ENCODE results near the gene ITPK1.

ITPK1 gene

GRCh38 chr14:93023802-93024434 is 91.8 kb downstream of the ITPK1 start:
- no peak for DNase-seq

GRCh38 chr14:93023039-93023438 is 92.7 kb downstream of the ITPK1 start:
- peak in 2 of 3 donors; percentile 34 to 39 for DNase-seq

GRCh38 chr14:93019970-93020369 is 95.8 kb downstream of the ITPK1 start:
- no peak for DNase-seq

GRCh38 chr14:93019367-93019843 is 96.3 kb downstream of the ITPK1 start:
- no peak for DNase-seq

DNA sequence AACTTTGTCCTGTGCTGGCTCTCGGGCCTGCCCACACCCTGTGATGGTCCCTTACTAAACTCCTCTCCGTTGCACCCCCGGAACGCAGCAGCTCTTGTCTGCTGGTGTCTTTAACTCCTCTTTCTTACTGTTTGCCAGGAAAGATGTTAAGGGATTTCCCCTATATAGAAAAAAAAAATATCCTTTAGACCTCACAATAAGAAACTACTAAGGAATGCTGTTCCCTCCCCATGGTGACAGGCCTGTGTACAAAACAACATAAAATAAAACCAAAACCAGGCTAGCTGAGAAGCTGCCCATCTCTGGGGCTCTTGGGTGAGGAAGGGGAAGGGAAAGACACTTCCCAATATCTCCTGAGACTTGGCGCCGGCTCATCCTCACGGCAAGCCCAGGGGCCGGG is 97.4 kb downstream of the ITPK1 start:
- DNase-seq: no peak

- no peak for DNase-seq
These were observed 97.8 kb downstream of the ITPK1 start for GRCh38 chr14:93017898-93018297.

DNA sequence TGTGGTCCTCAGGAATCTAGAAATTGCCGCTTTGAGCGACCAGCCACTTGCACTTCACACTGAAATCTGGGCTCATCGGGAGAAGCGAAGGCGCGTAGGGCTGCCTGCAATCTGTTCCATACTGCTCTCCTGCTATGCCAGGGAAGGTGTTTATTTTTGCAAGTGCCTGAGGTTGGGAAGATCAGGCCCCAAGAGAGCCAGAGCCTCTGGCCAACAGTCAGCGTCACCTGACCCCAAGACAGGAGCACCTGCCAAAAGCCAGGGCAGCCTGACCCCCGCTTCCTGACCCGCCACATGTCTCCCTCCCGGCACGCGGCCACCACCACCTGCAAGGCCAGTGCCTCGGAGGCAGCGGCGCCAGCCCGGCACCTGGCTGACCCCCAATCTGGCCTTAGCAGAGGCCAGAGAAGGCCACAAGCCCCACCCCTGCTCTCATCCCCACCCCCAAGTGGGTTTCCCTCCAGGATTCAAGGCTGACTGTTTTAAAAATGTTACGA is 98.4 kb downstream of the ITPK1 start:
- DNase-seq: no peak

DNA sequence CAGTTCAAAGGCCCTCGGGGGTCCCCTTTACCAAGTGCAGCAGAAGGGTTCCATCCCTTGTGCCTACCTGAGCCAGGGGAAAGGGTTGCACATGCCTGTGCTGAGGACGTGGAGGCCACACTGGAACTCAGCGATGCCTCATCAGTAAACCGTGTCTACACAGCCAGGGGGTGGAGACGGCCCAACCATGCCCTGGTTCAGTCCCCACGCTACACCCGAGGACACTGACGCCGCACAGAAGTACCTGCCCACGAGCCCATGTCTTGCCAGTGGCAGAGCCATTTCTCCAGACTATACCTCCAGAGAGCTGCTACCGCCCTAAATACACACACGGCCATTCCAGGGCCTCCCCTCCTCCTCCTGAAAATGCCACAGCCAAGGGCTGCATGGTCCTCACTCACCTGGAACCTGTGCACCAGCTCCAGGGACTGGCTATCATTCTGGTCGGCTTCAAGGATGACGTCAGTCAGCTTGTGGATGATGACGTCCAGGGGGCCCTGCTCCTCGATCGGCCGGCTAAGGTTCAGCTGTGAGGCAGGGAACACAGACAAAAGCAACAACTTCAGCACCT is 99.4 kb downstream of the ITPK1 start:
- DNase-seq: no peak

DNA sequence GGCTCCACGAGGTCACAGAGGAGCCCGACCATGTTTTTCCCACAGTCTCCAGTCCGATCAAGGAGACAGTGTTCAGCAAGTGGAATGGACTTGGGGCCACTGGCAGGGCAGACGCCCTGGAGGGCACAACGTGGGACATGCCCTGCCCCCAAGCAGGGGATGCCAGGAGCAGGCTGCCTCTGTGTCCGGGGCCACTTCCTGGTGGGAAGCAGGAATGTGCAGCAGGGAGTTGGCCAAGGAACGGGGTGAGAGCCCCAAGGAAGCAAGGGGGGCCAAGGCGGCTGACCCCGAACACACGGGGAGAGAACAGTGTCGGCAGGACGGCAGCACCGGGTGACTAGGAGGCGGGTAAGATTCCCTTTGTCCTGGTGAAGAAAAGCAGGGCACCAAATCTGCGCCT is 100.2 kb downstream of the ITPK1 start:
- DNase-seq: no peak

GRCh38 chr14:93015064-93015463 is 100.7 kb downstream of the ITPK1 start:
- no peak for DNase-seq

DNA sequence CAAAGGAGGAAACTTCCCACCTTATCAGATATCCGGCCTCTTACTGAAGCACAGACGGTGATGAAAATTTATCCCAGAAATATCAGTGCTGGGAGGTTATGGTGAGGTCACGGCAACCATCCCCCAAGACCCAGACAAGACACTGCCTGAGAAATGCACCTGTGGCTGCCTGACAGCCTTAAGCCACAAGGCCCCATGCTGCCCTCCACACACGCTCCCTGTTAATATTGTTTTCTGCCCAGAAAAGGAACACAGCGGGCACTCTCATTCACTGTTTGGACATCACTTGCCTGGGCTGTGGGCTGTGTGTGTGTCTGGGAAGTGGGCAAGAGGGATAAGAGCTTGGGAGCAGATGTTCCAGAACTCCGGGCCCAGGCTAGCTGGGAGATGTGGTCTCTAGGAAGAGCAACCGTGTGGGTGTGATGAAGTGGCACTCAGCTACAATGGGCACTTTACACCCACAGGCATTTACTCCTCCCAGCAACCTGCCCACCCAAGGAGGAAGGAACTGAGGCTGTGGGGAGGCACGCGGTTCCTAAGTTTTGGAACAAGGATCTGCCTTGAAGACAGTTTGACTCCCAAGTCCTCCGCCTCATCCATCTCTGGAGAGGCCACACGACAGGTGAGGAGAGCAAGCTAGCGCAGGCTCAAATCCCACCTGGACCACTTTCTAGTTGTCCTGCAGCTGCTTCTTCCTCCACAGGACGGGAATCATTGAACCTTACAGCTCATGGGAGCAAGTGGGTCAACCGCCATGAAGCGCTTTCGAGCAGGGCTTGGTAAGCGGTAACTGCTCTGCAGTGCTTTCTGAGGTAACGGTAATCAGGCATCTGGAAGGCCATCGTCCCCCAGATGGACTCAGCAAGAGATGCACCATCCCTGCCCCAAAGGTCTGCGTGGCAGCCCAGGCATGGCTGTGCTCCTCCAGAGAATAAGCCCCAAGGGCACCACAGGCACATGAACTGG is 101.4 kb downstream of the ITPK1 start:
- DNase-seq: peak in 1 of 3 donors; percentile 15

DNA sequence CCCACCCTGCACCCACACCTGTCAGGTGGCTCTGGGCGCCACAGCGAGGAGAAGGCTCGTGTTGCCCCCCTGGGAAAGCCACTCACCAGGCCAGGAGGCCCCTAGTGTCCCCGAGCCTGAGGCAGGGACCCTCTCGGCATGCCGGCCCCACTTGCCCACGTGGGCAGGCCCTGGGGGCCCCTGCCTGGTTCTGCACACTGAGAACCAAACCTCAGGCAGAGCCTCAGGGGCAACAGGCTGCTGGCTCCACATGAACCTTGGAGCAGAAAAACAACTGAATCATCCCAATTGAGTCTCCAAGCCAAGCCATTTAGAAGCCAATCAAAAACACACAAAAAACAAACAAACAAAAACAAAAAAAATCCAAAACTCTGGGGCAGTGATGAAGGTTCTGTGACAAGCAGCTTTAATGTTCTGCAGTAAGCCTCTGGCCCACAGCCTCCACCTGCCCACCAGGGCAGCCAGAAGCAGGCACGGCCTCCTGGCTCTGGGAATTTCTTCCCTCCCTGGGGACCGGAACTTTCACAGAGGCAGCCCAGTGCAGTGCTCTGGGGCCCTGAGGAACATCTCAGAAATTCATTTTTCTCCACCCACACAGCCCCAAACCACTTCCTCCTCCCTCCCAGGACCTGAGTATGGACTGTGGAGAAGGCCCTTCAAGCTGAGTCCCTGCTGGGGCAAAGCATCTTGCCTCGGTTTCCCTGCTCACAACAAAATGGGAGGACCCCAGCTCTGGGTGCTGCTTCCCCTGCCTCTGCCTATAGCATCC is 102.6 kb downstream of the ITPK1 start:
- peak; percentile 78 to 80 (median 80) for DNase-seq

GRCh38 chr14:93012506-93012905 is 103.2 kb downstream of the ITPK1 start:
- DNase-seq: no peak

- DNase-seq: no peak
These were observed 103.9 kb downstream of the ITPK1 start for GRCh38 chr14:93011650-93012325.

GRCh38 chr14:93011141-93011529 is 104.6 kb downstream of the ITPK1 start:
- no peak for DNase-seq

- DNase-seq: no peak
These were observed 105.1 kb downstream of the ITPK1 start for GRCh38 chr14:93010522-93011140.

DNA sequence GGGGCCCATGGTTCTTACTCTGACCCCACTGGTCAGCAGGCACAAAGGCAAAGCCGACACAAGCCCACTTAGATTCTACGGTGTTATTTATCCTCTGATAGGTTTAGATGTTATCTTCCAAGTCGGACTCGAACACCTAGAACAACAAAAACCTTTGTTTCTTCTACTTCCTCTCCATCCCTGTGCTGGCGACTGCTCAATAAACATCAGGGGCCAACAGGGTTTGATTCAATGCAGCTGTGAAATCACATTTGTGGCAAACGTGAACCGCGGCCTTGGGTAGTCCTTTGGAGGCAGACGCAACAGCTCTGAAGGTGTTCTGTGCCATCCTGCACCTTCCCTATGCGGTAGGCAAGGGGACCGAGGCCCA is 105.6 kb downstream of the ITPK1 start:
- no peak for DNase-seq

DNA sequence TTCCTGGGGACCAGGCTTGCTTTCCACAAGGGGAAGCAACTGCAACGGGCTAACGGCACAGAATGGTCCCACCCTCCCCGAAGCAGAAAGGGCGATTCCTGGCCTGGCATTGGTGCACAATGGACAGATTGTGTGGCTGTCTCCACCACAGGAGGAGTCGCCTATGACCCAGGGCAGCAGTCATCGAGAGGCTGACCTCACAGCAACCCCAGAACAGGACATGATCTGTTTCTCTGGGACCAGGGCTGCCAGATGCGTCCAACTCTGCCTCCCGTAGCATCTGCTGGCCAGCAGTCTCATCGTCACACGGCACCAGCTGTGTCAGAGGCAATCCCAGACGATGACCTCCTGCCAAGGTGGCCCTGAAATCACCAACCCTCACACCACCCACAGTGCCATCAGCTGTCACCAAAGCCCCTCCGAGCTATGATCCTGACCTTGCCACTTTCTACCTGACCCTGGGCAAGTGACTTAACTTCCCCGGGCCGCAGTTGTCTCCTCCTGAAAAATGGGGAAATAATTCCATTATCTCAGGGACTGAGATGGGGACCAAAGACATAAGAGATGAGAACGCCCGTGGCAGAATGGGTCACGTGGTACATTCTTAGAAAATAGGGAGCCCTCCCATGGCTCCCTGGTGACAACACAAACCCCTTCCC is 106.1 kb downstream of the ITPK1 start:
- DNase-seq: peak; percentile 63 to 76 (median 70)

DNA sequence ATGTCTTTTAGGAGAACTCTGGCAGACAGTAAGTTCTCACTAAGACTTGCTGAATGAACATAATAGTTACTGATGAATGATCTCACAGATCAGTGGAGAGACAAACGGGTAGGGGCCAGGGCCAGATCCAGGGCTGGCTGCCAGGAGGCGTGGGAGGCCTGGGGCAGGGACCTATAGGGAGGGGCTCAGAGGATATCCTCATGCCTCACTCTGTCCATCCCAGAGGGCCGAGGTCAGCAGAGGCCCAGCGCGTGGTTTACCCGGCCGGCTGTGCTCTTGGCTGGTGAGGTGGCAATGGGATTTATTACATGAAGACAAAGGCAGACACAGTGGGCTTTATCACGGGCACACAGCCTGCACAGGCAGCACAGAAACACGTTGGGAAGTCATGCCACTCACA is 107.3 kb downstream of the ITPK1 start:
- DNase-seq: no peak

- DNase-seq: peak; percentile 91 to 92 (median 92)
These were observed 108.3 kb downstream of the ITPK1 start for GRCh38 chr14:93007225-93007997.

Data from suppressor macrophage treated with lipopolysaccharide for 1 hour (primary cell).